ENCODE data around the gene PRR3. TPM values are rescaled to one million over a fixed set of nuclear protein-coding genes. Genes with fewer than 3 reads are reported as not detected.

The PRR3 gene
- total and polyA plus RNA-seq, 2 of the 13 experiments (the other 11 are each of a cell fraction or from before 2014, with no cell fraction given), result 14.6 to 21.2 TPM

- no peak; the same call in 1 of the 2 replicates for TF ChIP-seq ZNF281 (CRISPR knock-in tag; IDR thresholded peaks at IDR 0.05; ENCODE audit: borderline replicate concordance)
- TF ChIP-seq TMF1 (CRISPR knock-in tag; IDR thresholded peaks at IDR 0.05; ENCODE audit: low read depth), result peak; percentile 85; the same call in 1 of the 2 replicates
- no peak for TF ChIP-seq FOXO4 (CRISPR knock-in tag; conservative IDR thresholded peaks at IDR 0.05)
- no peak for TF ChIP-seq ZNF513 (CRISPR knock-in tag; conservative IDR thresholded peaks at IDR 0.05)
- TF ChIP-seq ZNF879 (CRISPR knock-in tag; IDR thresholded peaks at IDR 0.05), result peak; percentile 70
- 0 out of 2 replicates have a peak, but pooled peaks have one; percentile 23 for TF ChIP-seq GLI4 (CRISPR knock-in tag; IDR thresholded peaks at IDR 0.05; ENCODE audit: borderline replicate concordance)
- 0 out of 2 replicates have a peak, but pooled peaks have one; percentile 47 for TF ChIP-seq PAX8 (CRISPR knock-in tag; IDR thresholded peaks at IDR 0.05; ENCODE audit: borderline replicate concordance)
- no peak for TF ChIP-seq U2AF2 (IDR thresholded peaks at IDR 0.05; ENCODE audit: low read depth, low read length)
- peak; percentile 81 for TF ChIP-seq ZFP37 (CRISPR knock-in tag; IDR thresholded peaks at IDR 0.05; ENCODE audit: borderline replicate concordance)
- TF ChIP-seq ZSCAN9 (CRISPR knock-in tag; IDR thresholded peaks at IDR 0.05; ENCODE audit: borderline replicate concordance), result peak; percentile 84; the same call in 1 of the 2 replicates
- no peak for TF ChIP-seq RCOR2 (CRISPR knock-in tag; IDR thresholded peaks at IDR 0.05)
- TF ChIP-seq MLXIP (CRISPR knock-in tag; IDR thresholded peaks at IDR 0.05; ENCODE audit: borderline replicate concordance), result no peak
- no peak for TF ChIP-seq FOXA1 (IDR thresholded peaks at IDR 0.05)
- TF ChIP-seq FOXA1 (CRISPR knock-in tag; IDR thresholded peaks at IDR 0.05), result peak; percentile 84
- TF ChIP-seq RBAK (CRISPR knock-in tag; IDR thresholded peaks at IDR 0.05), result no peak
- peak; percentile 96 for TF ChIP-seq CREBL2 (CRISPR knock-in tag; IDR thresholded peaks at IDR 0.05; ENCODE audit: borderline replicate concordance)
- TF ChIP-seq ZNF703 (CRISPR knock-in tag; IDR thresholded peaks at IDR 0.05; ENCODE audit: borderline replicate concordance), result peak; percentile 92
- no peak for TF ChIP-seq TRIM22 (IDR thresholded peaks at IDR 0.05)
These were observed at the start of gene PRR3 (continued) for GRCh38 chr6:30556906-30557682.
